Neural cell (in vitro differentiated cells): Measurements from ENCODE around the gene OR5M10. TPM values are rescaled to one million over a fixed set of nuclear protein-coding genes. Genes with fewer than 3 reads are reported as not detected.
A peak's percentile ranks its signal among the peaks of the same experiment; 100 is the strongest.

Experiments used
- H2AFZ ChIP-seq: fragments of 200-600, 300-800 bp; sonication (generic), shearing (Covaris generic); 2 replicates; pipeline ENCODE4 v1.6.0; 2014; ENCODE audit warnings: low read depth, mild to moderate bottlenecking, antibody characterized with exemption, low read length, moderate library complexity
- H3F3A ChIP-seq: fragments of 200-600 bp; shearing (Covaris generic); 2 replicates; pipeline ENCODE4 v1.6.1; 2016; ENCODE audit warnings: mild to moderate bottlenecking, moderate library complexity, mixed read lengths, antibody characterized with exemption, low read length; ENCODE audit not compliant: insufficient read depth, poor library complexity, severe bottlenecking
- H3K27ac ChIP-seq: fragments of 200-600, 300-800 bp; sonication (generic), shearing (Covaris generic); 2 replicates; pipeline ENCODE4 v1.5.1; 2014; ENCODE audit warnings: mild to moderate bottlenecking, low read length, moderate library complexity
- H3K27me3 ChIP-seq: fragments of 300-800, 200-600 bp; sonication (generic), shearing (Covaris generic); 2 replicates; pipeline ENCODE4 v1.6.0; 2014; ENCODE audit warnings: mild to moderate bottlenecking, low read depth, low read length, moderate library complexity; ENCODE audit not compliant: insufficient read depth
- H3K36me3 ChIP-seq: fragments of 300-800, 200-600 bp; sonication (generic), shearing (Covaris generic); 2 replicates; pipeline ENCODE4 v1.5.1; 2014; ENCODE audit warnings: mild to moderate bottlenecking, antibody characterized with exemption, low read length, moderate library complexity; ENCODE audit not compliant: insufficient read depth
- H3K4me2 ChIP-seq: fragments of 300-800, 200-600 bp; sonication (generic), shearing (Covaris generic); 2 replicates; pipeline ENCODE4 v1.6.0; 2014; ENCODE audit warnings: mild to moderate bottlenecking, low read length
- H3K4me3 ChIP-seq: fragments of 300-800, 200-600 bp; sonication (generic), shearing (Covaris generic); 2 replicates; pipeline ENCODE4 v1.5.1; 2014; ENCODE audit warnings: mild to moderate bottlenecking, low read length, moderate library complexity
- H3K79me2 ChIP-seq: fragments of 200-600 bp; shearing (Covaris generic); replicated peaks from 2 replicates; pipeline ENCODE4 v1.6.0; 2014; ENCODE audit warnings: mild to moderate bottlenecking, low read length, moderate library complexity; ENCODE audit not compliant: insufficient read depth
- H3K9ac ChIP-seq: fragments of 300-800, 200-600 bp; sonication (generic), shearing (Covaris generic); 2 replicates; pipeline ENCODE4 v1.6.1; 2016; ENCODE audit warnings: mild to moderate bottlenecking, low read length, mixed read lengths
- H3K9me2 ChIP-seq: fragments of 200-600 bp; shearing (Covaris generic); 2 replicates; pipeline ENCODE4 v1.6.1; 2016; ENCODE audit warnings: mild to moderate bottlenecking, low read length, mixed read lengths; ENCODE audit not compliant: insufficient read depth
- H3K9me3 ChIP-seq: fragments of 200-600, 300-800 bp; sonication (generic), shearing (Covaris generic); 2 replicates; pipeline ENCODE4 v1.6.1; 2016; ENCODE audit warnings: mild to moderate bottlenecking, mixed run types, low read length, moderate library complexity, mixed read lengths
- H4K20me1 ChIP-seq: fragments of 200-600 bp; shearing (Covaris generic); 2 replicates; pipeline ENCODE4 v1.6.1; 2016; ENCODE audit warnings: mild to moderate bottlenecking, mixed run types; ENCODE audit not compliant: insufficient read depth
- CTCF ChIP-seq: fragments of 450-650 bp; IDR thresholded peaks from 2 replicates; pipeline ENCODE4 v1.5.1; 2014; ENCODE audit warnings: antibody characterized with exemption, mild to moderate bottlenecking, moderate library complexity; ENCODE audit not compliant: poor library complexity, severe bottlenecking
- EP300 ChIP-seq: fragments of 450-650 bp; conservative IDR thresholded peaks from 2 replicates; pipeline ENCODE4 v1.6.1; 2014; ENCODE audit warnings: antibody characterized with exemption, mild to moderate bottlenecking, moderate library complexity; ENCODE audit not compliant: poor library complexity, severe bottlenecking
- EZH2 ChIP-seq: fragments of 200-600, 300-800 bp; shearing (Covaris generic), sonication (generic); IDR thresholded peaks from 2 replicates; pipeline ENCODE4 v1.6.1; 2014; ENCODE audit warnings: antibody characterized with exemption, low read length, borderline replicate concordance, mild to moderate bottlenecking; ENCODE audit not compliant: insufficient read depth, poor library complexity, severe bottlenecking
- MXI1 ChIP-seq: fragments of 450-650 bp; conservative IDR thresholded peaks from 2 replicates; pipeline ENCODE4 v1.6.1; 2014; ENCODE audit warnings: antibody characterized with exemption, mild to moderate bottlenecking; ENCODE audit not compliant: poor library complexity, severe bottlenecking
- POLR2AphosphoS5 ChIP-seq: IDR thresholded peaks from 2 replicates; pipeline ENCODE4 v1.6.1; 2012
- RAD21 ChIP-seq: fragments of 450-650 bp; conservative IDR thresholded peaks from 2 replicates; pipeline ENCODE4 v1.6.1; 2014; ENCODE audit warnings: antibody characterized with exemption, mild to moderate bottlenecking, moderate library complexity
- REST ChIP-seq: IDR thresholded peaks from 2 replicates; pipeline ENCODE4 v1.6.1; 2012; ENCODE audit warnings: borderline replicate concordance
- SMC3 ChIP-seq: fragments of 450-650 bp; conservative IDR thresholded peaks from 2 replicates; pipeline ENCODE4 v1.6.1; 2014; ENCODE audit warnings: antibody characterized with exemption, mild to moderate bottlenecking, moderate library complexity; ENCODE audit not compliant: poor library complexity
- TAF1 ChIP-seq: IDR thresholded peaks from 2 replicates; pipeline ENCODE4 v1.6.1; 2012; ENCODE audit warnings: low read depth
- polyA minus RNA-seq: library from RNA; depleted of rRNA, polyadenylated mRNA; stranded (reverse); fragments of >200 nt; gene quantifications from 2 replicates; pipeline ENCODE4 v1.2.3, GENCODE V29; 2014
- polyA plus RNA-seq: library from polyadenylated mRNA; depleted of rRNA; stranded (reverse); fragments of >200 nt; gene quantifications from 2 replicates; pipeline ENCODE4 v1.2.3, GENCODE V29; 2014

The OR5M10 gene
- polyA plus RNA-seq (not detected in 2 replicates), polyA minus RNA-seq (not detected in 2 replicates)

DNA sequence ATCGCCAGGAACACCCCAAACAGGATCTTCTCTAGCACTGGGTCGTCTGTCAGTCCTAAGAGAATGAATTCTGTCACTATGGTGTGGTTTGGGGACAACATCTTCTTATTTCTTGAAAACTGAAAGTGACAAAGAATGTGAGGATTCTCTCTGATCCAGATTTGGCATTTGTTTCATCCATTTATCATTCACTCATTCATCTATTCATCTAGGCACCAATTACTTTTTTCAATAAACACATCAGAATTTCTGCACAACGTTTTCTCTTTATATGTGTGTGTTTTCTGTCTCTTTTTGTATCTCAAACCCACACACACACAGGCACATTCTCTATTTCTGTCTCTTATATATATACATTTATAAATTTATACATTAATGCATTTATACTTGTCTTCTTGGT lies at the start of gene OR5M10:
Gene OR5M10, minus strand, starts transcription at position 101 of the 400 bp plus-strand sequence. Its CDS starts 0 bp downstream, at position 101.
- Histone ChIP-seq H3F3A (no peaks in the 10 kb centered on the region), H3K9me3 (no peaks in the 10 kb centered on the region), H3K4me2 (no peak within 1 kb of the TSS), H3K36me3 (no peaks in the 10 kb centered on the region), H3K79me2 (no peaks in the 10 kb centered on the region), H3K27ac (no peak within 1 kb of the TSS), H3K4me3 (no peak within 1 kb of the TSS), H3K27me3 (no peaks in the 10 kb centered on the region), H3K9ac (no peak within 1 kb of the TSS), H3K9me2 (no peaks in the 10 kb centered on the region), H4K20me1 (no peaks in the 10 kb centered on the region), H2AFZ (no peak within 1 kb of the TSS)
- TF ChIP-seq TAF1 (no peak), EZH2 (no peak), CTCF (no peak), MXI1 (no peak), SMC3 (no peak), RAD21 (no peak), REST (no peak), POLR2AphosphoS5 (no peak), EP300 (no peak)

DNA sequence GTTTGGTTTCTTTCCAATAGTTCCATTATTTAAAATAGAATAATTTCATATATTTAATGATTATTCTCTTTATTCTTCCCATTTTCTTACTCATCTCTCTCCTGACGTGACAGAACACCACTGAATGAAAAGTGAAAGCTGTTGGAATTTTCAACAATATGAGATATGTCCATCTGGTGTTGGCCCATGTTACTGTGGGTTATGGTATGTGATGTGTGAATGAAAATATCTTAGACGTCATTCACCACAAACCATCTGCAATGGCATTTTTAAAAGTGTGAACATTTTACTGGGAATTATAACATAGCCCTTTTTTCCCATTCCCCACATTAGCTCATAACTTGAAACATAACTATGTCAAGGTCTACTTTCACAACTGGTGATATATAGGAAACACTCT lies 48.4 kb upstream of the OR5M10 start:
- Histone ChIP-seq H3K79me2 (no peaks in the 10 kb centered on the region), H3K4me2 (no peak overlapping the region), H3K9me2 (no peaks in the 10 kb centered on the region), H2AFZ (no peak overlapping the region), H3K9ac (no peak overlapping the region), H3K36me3 (no peaks in the 10 kb centered on the region), H3K9me3 (no peaks in the 10 kb centered on the region), H3K27me3 (no peaks in the 10 kb centered on the region), H3K27ac (no peak overlapping the region), H3K4me3 (no peak overlapping the region), H3F3A (no peaks in the 10 kb centered on the region), H4K20me1 (no peaks in the 10 kb centered on the region)
- no peak for TF ChIP-seq TAF1

DNA sequence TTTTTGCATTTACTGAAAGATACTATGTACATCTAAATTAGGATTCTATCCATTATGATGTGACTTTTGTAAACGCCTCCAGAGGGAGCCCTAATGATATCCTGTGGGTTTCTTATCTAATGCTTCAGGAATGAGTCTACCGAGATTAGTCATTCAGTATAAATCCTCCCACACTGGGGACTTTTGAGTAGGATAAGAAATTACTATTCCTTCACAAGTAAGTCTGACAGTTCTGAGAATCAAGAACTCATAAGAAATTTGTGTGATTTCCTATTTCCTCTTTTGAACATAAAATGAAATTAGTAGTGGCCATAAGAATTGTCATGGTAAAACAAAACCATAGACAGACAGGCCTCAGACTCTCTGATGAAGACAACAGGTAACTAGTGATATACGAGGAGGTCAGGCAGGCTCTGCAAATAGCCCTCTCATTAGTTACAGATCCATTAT lies 47.2 kb upstream of the OR5M10 start:
- no peak overlapping the region for H2AFZ ChIP-seq
- no peaks in the 10 kb centered on the region for H3K9me2 ChIP-seq
- H3K9ac ChIP-seq: no peak overlapping the region
- no peaks in the 10 kb centered on the region for H3K79me2 ChIP-seq
- no peaks in the 10 kb centered on the region for H3K27me3 ChIP-seq
- H3K36me3 ChIP-seq: no peaks in the 10 kb centered on the region
- H3F3A ChIP-seq: no peaks in the 10 kb centered on the region
- H3K4me3 ChIP-seq: no peak overlapping the region
- H4K20me1 ChIP-seq: no peaks in the 10 kb centered on the region
- TF ChIP-seq RAD21: peak; percentile 54
- no peak for TF ChIP-seq EP300
- TF ChIP-seq TAF1: no peak
- no peak for TF ChIP-seq EZH2
- TF ChIP-seq MXI1: no peak
- TF ChIP-seq POLR2AphosphoS5: no peak
- no peak for TF ChIP-seq REST
- peak; percentile 59 for TF ChIP-seq SMC3
- peak; percentile 60 for TF ChIP-seq CTCF
- no peak overlapping the region for H3K27ac ChIP-seq
- H3K4me2 ChIP-seq: no peak overlapping the region
- H3K9me3 ChIP-seq: no peaks in the 10 kb centered on the region
